Heart left ventricle (tissue), 16 donors: ENCODE results near the gene MAP3K20. TPM values are rescaled to one million over a fixed set of nuclear protein-coding genes. Genes with fewer than 3 reads are reported as not detected.
"Not testable (repeated sequence)": the region's sequence is repeated elsewhere in the genome, so short reads cannot be mapped to it uniquely, and the experiment has no call there.

ENCODE experiments used
- ATAC-seq, 4 donors: fragments of 200-7000 bp; cut with Tn5 transposase; one replicate each; pipeline ENCODE4 v1.9.1; 2020 to 2022; ENCODE audit warnings: moderate library complexity in 4 of 4, mild to moderate bottlenecking in 3 of 4, moderate number of reproducible peaks in 1 of 4
- DNase-seq, 5 donors: peaks; one replicate each; pipeline ENCODE4 v3.0.0-alpha.2; 2020
- H3K27ac ChIP-seq, 12 donors: fragments of 200-600 bp; sonication (generic) in 4 of 12; one replicate each; pipeline versions ENCODE4 v1.5.0 to v1.8.0; 2016 to 2022; ENCODE audit warnings: mild to moderate bottlenecking in 2 of 12
- H3K27me3 ChIP-seq, 9 donors: fragments of 200-600 bp; sonication (generic) in 2 of 9; one replicate each; pipeline versions ENCODE4 v1.5.1 to v1.8.0; 2016 to 2022; ENCODE audit warnings: mild to moderate bottlenecking in 3 of 9
- H3K36me3 ChIP-seq, 9 donors: fragments of 200-600 bp; sonication (generic) in 2 of 9; one replicate each; pipeline versions ENCODE4 v1.5.0 to v1.8.0; 2018 to 2022; ENCODE audit warnings: mild to moderate bottlenecking in 2 of 9
- H3K4me1 ChIP-seq, 12 donors: fragments of 200-600 bp; sonication (generic) in 4 of 12; one replicate each; pipeline versions ENCODE4 v1.5.0 to v1.8.0; 2016 to 2022; ENCODE audit warnings: mild to moderate bottlenecking in 3 of 12
- H3K4me3 ChIP-seq, 12 donors: fragments of 200-600 bp; sonication (generic) in 4 of 12; one replicate each; pipeline versions ENCODE4 v1.5.0 to v1.8.0; 2017 to 2022; ENCODE audit warnings: mild to moderate bottlenecking in 9 of 12, moderate library complexity in 4 of 12
- H3K9me3 ChIP-seq, 12 donors: fragments of 200-600 bp; sonication (generic) in 4 of 12; one replicate each; pipeline versions ENCODE4 v1.5.0 to v1.8.0; 2016 to 2022; ENCODE audit warnings: mild to moderate bottlenecking in 1 of 12
- POLR2A ChIP-seq, 2 donors: fragments of 450-650 bp; IDR thresholded peaks; one replicate each; pipeline ENCODE4 v1.6.1; 2017; ENCODE audit warnings: antibody characterized with exemption in 2 of 2, mild to moderate bottlenecking in 2 of 2, moderate library complexity in 2 of 2
- WGBS, 4 donors: extraction: QIAGEN DNeasy Blood & Tissue Kit in 2 of 4; methylation state at CpG; one replicate each; pipeline versions ENCODE4 v1.1.5 to v1.1.7; 2013 to 2018; 5-methylcytosine and 5-hydroxymethylcytosine counted together
- intact Hi-C, 10 donors: fragments of 100-400 bp; cut with DNase I; formaldehyde crosslinking; loops; one replicate each; pipeline versions ENCODE4 v1.11.1 to v1.14.2; 2022
- polyA plus RNA-seq, 2 donors: library from polyadenylated mRNA; stranded (reverse); fragments of 200-250 nt; gene quantifications; one replicate each; pipeline ENCODE4 v1.2.3, GENCODE V29; 2013
- total RNA-seq, 9 donors: library from RNA; depleted of rRNA in 2 of 9; stranded (reverse); fragments of >200 nt in 2 of 9; fragmentation: NEBNext Ultra II Directional in 3 of 9; extraction: Animal tissue kit (Norgen Biotek cat#: 25700) in 3 of 9; gene quantifications; one replicate each; pipeline versions ENCODE4 v1.1.0 to v1.2.4, GENCODE V29; 2016 to 2023
- TF ChIP-seq, protein P1 (sequence below), 12 donors: fragments of 200-600 bp; sonication (generic) in 4 of 12; IDR thresholded peaks; one replicate each; pipeline versions ENCODE4 v1.5.0 to v1.8.0; 2018 to 2022; ENCODE audit warnings: antibody characterized with exemption in 12 of 12, mild to moderate bottlenecking in 5 of 12
- donor health status: ischemic (EF 13 %, LVEDD 7.1; RV severe dilation, severe dysfunction).
- donor health status: healthy with polysubstance abuse.
- donor health status: DM: no; HTN: yes; CAD: no.
- donor health status: DM: no; HTN: no; CAD: no.
- donor health status: ischemic (EF 25% LVEDD 6.9; RV normal size, moderate dysfunction).
- donor health status: ischemic (EF 25% LVEDD 5.7; RV mildly dilated, moderate dysfunction).
- donor health status: healthy.
- donor health status: DM: yes; HTN: yes; CAD: no.
- donor health status: ischemic (EF 35%, LVEDD 5.7; RV mildly dilated, moderate dysfunction).
- donor health status: nonischemic (EF 11% LVEDD 7.7; RV severe dilation, severe dysfunction).
- donor health status: DM: yes; HTN: yes; CAD: no.
- donor health status: PGD.
- donor health status: ischemic (EF 29% LVEDD 5.4; RV normal size, mild dysfunction).
- donor health status: nonischemic (EF 23%, LVEDD 6.1; RV moderate dilation, normal function).

Gene MAP3K20
- total and polyA plus RNA-seq, 11 donors = 98.6 to 487 (median 355) TPM

DNA sequence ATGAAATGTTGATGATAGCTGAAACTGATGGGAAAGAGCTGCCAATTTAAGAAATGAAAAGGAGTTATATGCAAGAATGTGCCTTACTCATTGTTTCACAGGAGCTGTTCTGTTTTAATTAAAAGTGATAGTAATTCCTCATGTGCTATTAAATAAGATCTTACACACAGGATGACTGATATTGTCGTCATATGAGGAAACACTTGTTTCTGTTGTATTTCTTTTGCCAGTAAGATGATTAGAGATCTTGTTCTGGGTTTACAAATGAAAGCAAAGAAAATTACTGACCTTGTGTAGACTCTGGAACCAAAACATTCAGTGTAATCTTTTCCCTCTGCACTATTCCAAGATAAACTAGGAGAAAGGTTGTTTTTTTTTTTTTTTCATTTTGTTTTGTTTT is 123.6 kb downstream of the MAP3K20 start:
- ATAC-seq (peak in 2 of 4 donors; percentile 30 to 79), DNase-seq (no peak)
- Histone ChIP-seq H3K4me3 (no peak overlapping the region), H3K27ac (peak overlapping the region in 10 of 12 donors; percentile 1 to 46 (median 34)), H3K4me1 (peaks cover 2 to 68% (median 42%) of the 10 kb centered on the region in 12 donors), H3K27me3 (no peaks in the 10 kb centered on the region), H3K9me3 (no peaks in the 10 kb centered on the region), H3K36me3 (peaks cover 0 to 43% (median 11%) of the 10 kb centered on the region in 9 donors)
- intact Hi-C loops = loop anchor here in 1 of 10 donors (5.0 kb wide), 1 partner anchor 107 kb away; no protein-coding TSS in a partner anchor
- no peak for TF ChIP-seq POLR2A (IDR thresholded peaks at IDR 0.05)
- TF ChIP-seq, protein P1, sequence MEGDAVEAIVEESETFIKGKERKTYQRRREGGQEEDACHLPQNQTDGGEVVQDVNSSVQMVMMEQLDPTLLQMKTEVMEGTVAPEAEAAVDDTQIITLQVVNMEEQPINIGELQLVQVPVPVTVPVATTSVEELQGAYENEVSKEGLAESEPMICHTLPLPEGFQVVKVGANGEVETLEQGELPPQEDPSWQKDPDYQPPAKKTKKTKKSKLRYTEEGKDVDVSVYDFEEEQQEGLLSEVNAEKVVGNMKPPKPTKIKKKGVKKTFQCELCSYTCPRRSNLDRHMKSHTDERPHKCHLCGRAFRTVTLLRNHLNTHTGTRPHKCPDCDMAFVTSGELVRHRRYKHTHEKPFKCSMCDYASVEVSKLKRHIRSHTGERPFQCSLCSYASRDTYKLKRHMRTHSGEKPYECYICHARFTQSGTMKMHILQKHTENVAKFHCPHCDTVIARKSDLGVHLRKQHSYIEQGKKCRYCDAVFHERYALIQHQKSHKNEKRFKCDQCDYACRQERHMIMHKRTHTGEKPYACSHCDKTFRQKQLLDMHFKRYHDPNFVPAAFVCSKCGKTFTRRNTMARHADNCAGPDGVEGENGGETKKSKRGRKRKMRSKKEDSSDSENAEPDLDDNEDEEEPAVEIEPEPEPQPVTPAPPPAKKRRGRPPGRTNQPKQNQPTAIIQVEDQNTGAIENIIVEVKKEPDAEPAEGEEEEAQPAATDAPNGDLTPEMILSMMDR (IDR thresholded peaks at IDR 0.05) = no peak
- 14 to 34% (median 19%) methylated on average over 1 of the region's 1 CpG for WGBS, 4 donors

DNA sequence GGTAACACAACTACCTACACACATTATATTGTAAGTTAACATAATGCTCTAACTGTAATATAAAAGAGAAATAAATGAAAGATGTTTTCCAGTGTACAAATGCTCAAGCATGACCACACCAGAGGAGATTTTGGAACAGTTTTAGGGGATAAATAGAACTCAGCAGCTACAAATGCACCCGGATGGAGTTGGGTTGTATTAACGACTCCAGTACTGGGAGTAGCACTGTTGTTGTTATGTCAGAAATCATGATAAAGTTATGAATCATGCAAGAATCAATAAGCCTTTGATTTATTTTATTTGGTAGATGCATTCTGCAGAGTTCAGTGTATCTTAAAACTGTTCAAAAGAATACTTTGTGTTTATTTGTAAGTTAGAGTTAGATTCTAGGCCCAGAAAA is 126.9 kb downstream of the MAP3K20 start:
- intact Hi-C loops = loop anchor here in 1 of 10 donors (10.0 kb wide), 1 partner anchor 128 kb away; the partner anchor contains the start of gene MAP3K20
- TF ChIP-seq, protein P1 (IDR thresholded peaks at IDR 0.05) = no peak
- TF ChIP-seq POLR2A (IDR thresholded peaks at IDR 0.05) = no peak
- ATAC-seq (no peak), DNase-seq (no peak)
- Histone ChIP-seq H3K36me3 (peaks cover 0 to 41% (median 11%) of the 10 kb centered on the region in 9 donors), H3K27ac (peak overlapping the region in 3 of 12 donors; percentile 11 to 79 (median 35)), H3K27me3 (no peaks in the 10 kb centered on the region), H3K9me3 (no peaks in the 10 kb centered on the region), H3K4me3 (no peak overlapping the region), H3K4me1 (peaks cover 0 to 73% (median 32%) of the 10 kb centered on the region in 12 donors)
- WGBS, 4 donors = 76 to 87% (median 85%) methylated on average over 2 of the region's 2 CpGs

- intact Hi-C loops = loop anchor here in 1 of 10 donors (10.0 kb wide), 1 partner anchor 130 kb away; the partner anchor contains the start of gene MAP3K20
- H3K36me3 ChIP-seq = peaks cover 0 to 26% (median 0%) of the 10 kb centered on the region in 9 donors
- ATAC-seq = peak in 3 of 4 donors; percentile 18 to 56 (median 26)
- DNase-seq = no peak
- H3K9me3 ChIP-seq = no peaks in the 10 kb centered on the region
- WGBS, 4 donors = 32 to 36% (median 34%) methylated on average over 2 of the region's 2 CpGs
- no peak overlapping the region for H3K4me3 ChIP-seq
- peaks cover 0 to 79% (median 29%) of the 10 kb centered on the region in 12 donors for H3K4me1 ChIP-seq
- H3K27ac ChIP-seq = peak overlapping the region in 11 of 12 donors; percentile 3 to 89 (median 71)
- no peaks in the 10 kb centered on the region for H3K27me3 ChIP-seq
- TF ChIP-seq POLR2A (IDR thresholded peaks at IDR 0.05) = no peak
- TF ChIP-seq, protein P1 (IDR thresholded peaks at IDR 0.05) = no peak
Observed at GRCh38 chr2:173204316-173204715, 128.7 kb downstream of the MAP3K20 start.

DNA sequence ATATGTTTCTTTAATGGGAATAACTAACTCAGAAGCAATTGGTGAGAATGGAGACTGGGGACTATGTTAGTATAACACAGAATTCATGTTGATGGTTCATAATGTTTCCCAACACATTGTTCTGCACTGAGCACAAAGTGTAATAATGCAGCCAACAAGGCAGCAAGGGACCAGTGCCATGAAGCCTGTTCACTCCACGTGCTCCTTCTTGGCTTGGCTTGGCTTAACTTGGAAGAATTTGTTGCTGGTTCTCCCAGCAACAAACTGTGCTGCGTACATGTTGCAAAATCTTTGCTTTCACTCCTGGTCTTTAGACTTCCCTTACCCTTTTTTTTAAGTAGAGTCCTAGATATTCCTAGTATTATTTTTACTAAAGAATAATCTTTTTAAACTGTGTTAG is 129.7 kb downstream of the MAP3K20 start:
- H3K27ac ChIP-seq = peak overlapping the region; percentile 61 to 89 (median 78)
- ATAC-seq (peak; percentile 92 to 97 (median 96)), DNase-seq (peak; percentile 65 to 88 (median 81))
- H3K36me3 ChIP-seq = peaks cover 0 to 26% (median 7%) of the 10 kb centered on the region in 9 donors
- WGBS, 4 donors = 13 to 20% (median 15%) methylated on average over 2 of the region's 2 CpGs
- H3K4me3 ChIP-seq = no peak overlapping the region
- peaks cover 0 to 79% (median 29%) of the 10 kb centered on the region in 12 donors for H3K4me1 ChIP-seq
- H3K27me3 ChIP-seq = no peaks in the 10 kb centered on the region
- H3K9me3 ChIP-seq = no peaks in the 10 kb centered on the region
- intact Hi-C loops = loop anchor here in 7 of 10 donors (5.0 to 10.0 kb wide), 6 partner anchors 108 to 238 kb away; partner anchors contain the start of gene MAP3K20 (in 3 of the 7)
- TF ChIP-seq, protein P1 (IDR thresholded peaks at IDR 0.05) = no peak
- TF ChIP-seq POLR2A (IDR thresholded peaks at IDR 0.05) = no peak

DNA sequence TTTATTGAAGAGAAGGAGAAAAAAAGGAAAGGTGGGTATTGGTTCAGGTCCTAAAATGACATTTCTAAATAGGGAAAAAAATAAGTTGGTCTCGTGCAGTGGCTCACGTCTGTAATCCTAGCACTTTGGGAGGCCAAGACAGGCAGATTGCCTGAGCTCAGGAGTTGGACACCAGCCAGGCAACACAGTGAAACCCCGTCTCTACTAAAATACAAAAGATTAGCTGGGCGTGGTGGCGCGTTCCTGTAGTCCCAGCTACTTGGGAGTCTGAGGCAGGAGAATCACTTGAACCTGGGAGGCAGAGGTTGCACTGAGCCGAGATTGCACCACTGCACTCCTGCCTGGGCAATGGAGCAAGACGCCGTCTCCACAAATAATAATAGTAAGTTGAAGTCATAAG is 131.5 kb downstream of the MAP3K20 start:
- H3K36me3 ChIP-seq = peaks cover 0 to 31% (median 7%) of the 10 kb centered on the region in 9 donors
- not testable (repeated sequence) for H3K4me3 ChIP-seq, H3K27me3 ChIP-seq, H3K9me3 ChIP-seq, ATAC-seq
- peaks cover 0 to 68% (median 31%) of the 10 kb centered on the region in 12 donors for H3K4me1 ChIP-seq
- H3K27ac ChIP-seq = peak overlapping the region; percentile 2 to 88 (median 72)
- 31 to 42% (median 39%) methylated on average over 9 of the region's 9 CpGs for WGBS, 4 donors
- intact Hi-C loops = loop anchor here in 8 of 10 donors (2.0 to 10.0 kb wide), 8 partner anchors 16 to 240 kb away; partner anchors contain the start of gene MAP3K20 (in 3 of the 8)
- peak; percentile 46 to 72 (median 68) for DNase-seq
